Stimulated activated CD4-positive, alpha-beta T cell treated with anti-CD3 and anti-CD28 coated beads, Interleukin-15, amount 100 ng/mL, for 24 hours (primary cell): ENCODE data around the gene ZFPM1.
"Not testable (repeated sequence)": the region's sequence is repeated elsewhere in the genome, so short reads cannot be mapped to it uniquely, and the experiment has no call there.

ENCODE experiments used
- DNase-seq: peaks from one replicate; pipeline ENCODE4 v3.0.0-alpha.2; 2020

ZFPM1 gene

GRCh38 chr16:88467541-88467944 lies 14.5 kb downstream of the ZFPM1 start:
- DNase-seq: no peak

GRCh38 chr16:88468275-88469129 lies 15.4 kb downstream of the ZFPM1 start:
- peak; percentile 46 for DNase-seq

- peak; percentile 67 for DNase-seq
Observed at GRCh38 chr16:88469615-88470395, 16.7 kb downstream of the ZFPM1 start.

GRCh38 chr16:88470396-88470680 lies 17.3 kb downstream of the ZFPM1 start:
- not testable (repeated sequence) for DNase-seq

GRCh38 chr16:88470696-88471095 lies 17.6 kb downstream of the ZFPM1 start:
- not testable (repeated sequence) for DNase-seq

- DNase-seq: no peak
Observed at GRCh38 chr16:88471115-88471514, 18.0 kb downstream of the ZFPM1 start.

GRCh38 chr16:88471575-88471974 lies 18.5 kb downstream of the ZFPM1 start:
- no peak for DNase-seq

GRCh38 chr16:88472069-88472468 lies 19.0 kb downstream of the ZFPM1 start:
- DNase-seq: no peak

GRCh38 chr16:88472637-88473205 lies 19.6 kb downstream of the ZFPM1 start:
- no peak for DNase-seq

- no peak for DNase-seq
Observed at GRCh38 chr16:88473666-88474534, 20.8 kb downstream of the ZFPM1 start.

GRCh38 chr16:88475037-88475436 lies 22.0 kb downstream of the ZFPM1 start:
- no peak for DNase-seq

- DNase-seq: no peak
Observed at GRCh38 chr16:88476203-88476602, 23.1 kb downstream of the ZFPM1 start.

GRCh38 chr16:88476817-88477397 lies 23.8 kb downstream of the ZFPM1 start:
- DNase-seq: no peak

- peak; percentile 64 for DNase-seq
Observed at GRCh38 chr16:88477631-88478519, 24.8 kb downstream of the ZFPM1 start.

- DNase-seq: no peak
Observed at GRCh38 chr16:88478889-88479792, 26.1 kb downstream of the ZFPM1 start.

GRCh38 chr16:88479793-88480760 lies 27.0 kb downstream of the ZFPM1 start:
- peak; percentile 43 for DNase-seq

- DNase-seq: no peak
Observed at GRCh38 chr16:88480829-88481228, 27.7 kb downstream of the ZFPM1 start.

- DNase-seq: no peak
Observed at GRCh38 chr16:88481851-88482250, 28.8 kb downstream of the ZFPM1 start.
